H9 (cell line): ENCODE results near the gene CEACAM18. TPM values are rescaled to one million over a fixed set of nuclear protein-coding genes. Genes with fewer than 3 reads are reported as not detected.

Experiments used
- DNase-seq: peaks from one replicate; pipeline ENCODE4 v3.0.0-alpha.2; 2017
- H2AFZ ChIP-seq: one replicate; pipeline ENCODE4 v1.6.1; 2013; ENCODE audit warnings: mild to moderate bottlenecking, low read length, control low read depth, moderate library complexity
- H2AK5ac ChIP-seq: 2 replicates; pipeline ENCODE4 v1.6.1; 2013; ENCODE audit warnings: low read length, control low read depth, mixed read lengths; ENCODE audit not compliant: insufficient read length
- H2BK120ac ChIP-seq: one replicate; pipeline ENCODE4 v1.6.1; 2013; ENCODE audit warnings: low read depth, mild to moderate bottlenecking, low read length, control low read depth, inconsistent platforms; ENCODE audit not compliant: poor library complexity, severe bottlenecking
- H2BK12ac ChIP-seq: 2 replicates; pipeline ENCODE4 v1.6.1; 2013; ENCODE audit warnings: low read length, control low read depth, mixed read lengths, low read depth; ENCODE audit not compliant: insufficient read length
- H2BK15ac ChIP-seq: 2 replicates; pipeline ENCODE4 v1.6.1; 2013; ENCODE audit warnings: low read depth, low read length, control low read depth
- H2BK20ac ChIP-seq: one replicate; pipeline ENCODE4 v1.6.1; 2013; ENCODE audit warnings: low read depth, mild to moderate bottlenecking, low read length, control low read depth, inconsistent platforms; ENCODE audit not compliant: poor library complexity, severe bottlenecking
- H2BK5ac ChIP-seq: 2 replicates; pipeline ENCODE4 v1.6.1; 2013; ENCODE audit warnings: low read length, control low read depth, mixed read lengths; ENCODE audit not compliant: insufficient read length
- H3K14ac ChIP-seq: 2 replicates; pipeline ENCODE4 v1.6.1; 2013; ENCODE audit warnings: low read length, control low read depth; ENCODE audit not compliant: insufficient read depth
- H3K18ac ChIP-seq: 2 replicates; pipeline ENCODE4 v1.6.1; 2013; ENCODE audit warnings: low read depth, mild to moderate bottlenecking, mixed read lengths, low read length, control low read depth; ENCODE audit not compliant: insufficient read length
- H3K23ac ChIP-seq: 2 replicates; pipeline ENCODE4 v1.6.1; 2013; ENCODE audit warnings: low read length, control low read depth, mixed read lengths, low read depth; ENCODE audit not compliant: insufficient read length
- H3K23me2 ChIP-seq: 2 replicates; pipeline ENCODE4 v1.6.1; 2013; ENCODE audit warnings: low read depth, mild to moderate bottlenecking, mixed read lengths, low read length, control low read depth; ENCODE audit not compliant: insufficient read length, poor library complexity, severe bottlenecking
- H3K27ac ChIP-seq: 2 replicates; pipeline ENCODE4 v1.5.1; 2013; ENCODE audit warnings: low read length, control low read depth, mixed read lengths, low read depth; ENCODE audit not compliant: insufficient read length
- H3K27me3 ChIP-seq: 2 replicates; pipeline ENCODE4 v1.6.1; 2013; ENCODE audit warnings: low read length, control low read depth, inconsistent platforms; ENCODE audit not compliant: insufficient read depth
- H3K4ac ChIP-seq: 2 replicates; pipeline ENCODE4 v1.6.1; 2013; ENCODE audit warnings: low read depth, mild to moderate bottlenecking, control low read depth, inconsistent platforms, low read length, moderate library complexity
- H3K4me1 ChIP-seq: 2 replicates; pipeline ENCODE4 v1.6.1; 2013; ENCODE audit warnings: low read length, control low read depth, inconsistent platforms; ENCODE audit not compliant: insufficient read depth
- H3K4me2 ChIP-seq: 2 replicates; pipeline ENCODE4 v1.6.1; 2013; ENCODE audit warnings: low read length, control low read depth, mixed read lengths; ENCODE audit not compliant: insufficient read length, insufficient read depth
- H3K56ac ChIP-seq: 2 replicates; pipeline ENCODE4 v1.6.1; 2013; ENCODE audit warnings: low read depth, mild to moderate bottlenecking, mixed read lengths, low read length, control low read depth; ENCODE audit not compliant: insufficient read length
- H3K79me1 ChIP-seq: 2 replicates; pipeline ENCODE4 v1.6.1; 2013; ENCODE audit warnings: low read depth, mild to moderate bottlenecking, moderate library complexity, low read length, control low read depth, inconsistent platforms; ENCODE audit not compliant: insufficient read depth, poor library complexity, severe bottlenecking
- H3K79me2 ChIP-seq: 2 replicates; pipeline ENCODE4 v1.6.1; 2013; ENCODE audit warnings: low read length, control low read depth, inconsistent platforms; ENCODE audit not compliant: insufficient read depth
- H3K9ac ChIP-seq: 2 replicates; pipeline ENCODE4 v1.6.1; 2013; ENCODE audit warnings: low read length, control low read depth, mixed read lengths; ENCODE audit not compliant: insufficient read length; ENCODE audit errors: extremely low read depth
- H3K9me3 ChIP-seq: one replicate; pipeline ENCODE4 v1.6.1; 2013; ENCODE audit warnings: low read depth, low read length, inconsistent platforms; ENCODE audit not compliant: control insufficient read depth
- H3T11ph ChIP-seq: one replicate; pipeline ENCODE4 v1.6.1; 2013; ENCODE audit warnings: mild to moderate bottlenecking, low read length, control low read depth, inconsistent platforms
- H4K20me1 ChIP-seq: one replicate; pipeline ENCODE4 v1.6.1; 2013; ENCODE audit not compliant: control insufficient read depth, insufficient read length, insufficient read depth
- H4K5ac ChIP-seq: 2 replicates; pipeline ENCODE4 v1.6.1; 2013; ENCODE audit warnings: low read depth, mild to moderate bottlenecking, mixed read lengths, low read length, control low read depth; ENCODE audit not compliant: insufficient read length
- H4K8ac ChIP-seq: replicated peaks from 2 replicates; pipeline ENCODE4 v1.6.1; 2013; ENCODE audit warnings: low read length, control low read depth, mixed read lengths, low read depth; ENCODE audit not compliant: insufficient read length
- H4K91ac ChIP-seq: 2 replicates; pipeline ENCODE4 v1.6.1; 2013; ENCODE audit warnings: low read depth, mild to moderate bottlenecking, moderate library complexity, mixed read lengths, low read length, control low read depth; ENCODE audit not compliant: insufficient read length
- H3K27ac Mint-ChIP-seq, 3 experiments: 2 replicates in 2 of 3; 3 replicates in 1 of 3; pipeline ENCODE4 v1.8.0; 2020 to 2021; ENCODE audit warnings: mixed read lengths in 3 of 3, mild to moderate bottlenecking in 1 of 3, moderate library complexity in 1 of 3
- H3K27me3 Mint-ChIP-seq: 2 replicates; pipeline ENCODE4 v1.8.0; 2021; ENCODE audit warnings: low read depth, mild to moderate bottlenecking, moderate library complexity, mixed read lengths
- H3K36me3 Mint-ChIP-seq, 3 experiments: 2 replicates in 2 of 3; 3 replicates in 1 of 3; pipeline ENCODE4 v1.8.0; 2020 to 2021; ENCODE audit warnings: low read depth in 3 of 3, mixed read lengths in 3 of 3; ENCODE audit not compliant: insufficient read depth in 1 of 3
- H3K4me1 Mint-ChIP-seq, 2 experiments: 2 replicates each; pipeline ENCODE4 v1.8.0; 2020; ENCODE audit warnings: mixed read lengths in 2 of 2
- H3K4me3 Mint-ChIP-seq, 2 experiments: 2 replicates in 1 of 2; 3 replicates in 1 of 2; pipeline ENCODE4 v1.8.0; 2020 to 2021; ENCODE audit warnings: mild to moderate bottlenecking in 2 of 2, mixed read lengths in 2 of 2, moderate library complexity in 1 of 2
- H3K9me3 Mint-ChIP-seq, 2 experiments: 2 replicates in 1 of 2; 3 replicates in 1 of 2; pipeline ENCODE4 v1.8.0; 2020; ENCODE audit warnings: mild to moderate bottlenecking in 2 of 2, mixed read lengths in 2 of 2, moderate library complexity in 1 of 2
- WGBS: extraction: QIAGEN DNeasy Blood & Tissue Kit; methylation state at CpG from one replicate; pipeline ENCODE4 v1.1.7; 2013; ENCODE audit warnings: missing lambda C conversion rate, low lambda C conversion rate, mixed read lengths; ENCODE audit not compliant: insufficient read length; ENCODE audit errors: extremely low coverage; 5-methylcytosine and 5-hydroxymethylcytosine counted together
- total RNA-seq: library from RNA; stranded (reverse); gene quantifications from 2 replicates; pipeline ENCODE4 v1.2.1, GENCODE V29; 2021
- TF ChIP-seq, protein P1 (sequence below): fragments of 200-600 bp; sonication (generic); conservative IDR thresholded peaks from 3 replicates; pipeline ENCODE4 v1.8.0; 2021; ENCODE audit warnings: antibody characterized with exemption, mild to moderate bottlenecking

Gene CEACAM18
- total RNA-seq, 1 experiment from 2014 or later: not detected

DNA sequence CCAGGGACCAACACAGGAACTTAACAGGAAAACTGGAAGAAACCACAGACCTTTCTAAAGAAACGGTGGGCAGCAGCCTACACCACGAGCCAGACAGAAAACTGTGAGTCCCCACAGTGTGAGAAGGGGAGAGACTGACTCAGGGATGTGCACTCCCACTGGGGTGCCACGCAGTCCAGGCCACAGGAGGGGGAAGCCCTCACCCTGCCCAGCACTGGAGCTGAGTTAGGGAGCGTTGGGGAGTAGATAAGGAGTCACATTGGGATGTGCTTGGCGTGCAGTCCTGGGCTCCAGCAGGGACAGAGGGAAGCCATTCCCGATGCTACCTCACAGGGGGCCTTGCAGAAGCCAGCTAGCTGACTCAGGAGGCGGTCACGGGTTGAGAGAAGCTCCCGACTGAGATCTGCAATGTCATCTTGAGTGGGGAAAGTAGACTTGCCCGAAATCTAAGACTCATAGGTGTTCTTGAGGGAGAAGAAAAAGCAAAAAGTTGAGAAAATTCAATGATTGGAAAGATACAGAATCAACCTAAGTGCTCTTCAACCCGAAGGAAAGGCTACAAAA is 37.4 kb upstream of the CEACAM18 start:
- no peak for DNase-seq
- Mint-ChIP-seq H3K9me3 (peaks cover 0 to 30% of the 10 kb centered on the region in 2 experiments; a peak in 2 of 5 replicates), H3K36me3 (no peaks in the 10 kb centered on the region), H3K27ac (no peak overlapping the region; a peak in 1 of 7 replicates), H3K4me3 (no peak overlapping the region), H3K4me1 (peaks cover 2 to 10% of the 10 kb centered on the region in 2 experiments; a peak in 2 of 4 replicates), H3K27me3 (peaks cover 55% of the 10 kb centered on the region)
- Histone ChIP-seq H3K27me3 (no peaks in the 10 kb centered on the region), H3K18ac (no peak overlapping the region), H3K23me2 (no peaks in the 10 kb centered on the region), H4K91ac (no peak overlapping the region), H2BK20ac (no peak overlapping the region), H2BK12ac (no peak overlapping the region), H3K4ac (no peak overlapping the region), H4K5ac (no peak overlapping the region), H4K8ac (no peak overlapping the region), H3K23ac (no peak overlapping the region), H4K20me1 (no peaks in the 10 kb centered on the region), H2AFZ (no peak overlapping the region), H2BK5ac (no peak overlapping the region), H3K9me3 (no peaks in the 10 kb centered on the region), H2AK5ac (no peak overlapping the region), H3K4me1 (no peaks in the 10 kb centered on the region), H3K79me1 (no peaks in the 10 kb centered on the region), H3K27ac (no peak overlapping the region), H2BK120ac (no peak overlapping the region), H2BK15ac (no peak overlapping the region), H3K9ac (no peak overlapping the region), H3K56ac (no peak overlapping the region), H3K14ac (no peak overlapping the region), H3K4me2 (no peak overlapping the region), H3K79me2 (no peaks in the 10 kb centered on the region), H3T11ph (no peak overlapping the region)
- WGBS: no CpG with 5 or more reads among the region's 11 CpGs
- TF ChIP-seq, protein P1, sequence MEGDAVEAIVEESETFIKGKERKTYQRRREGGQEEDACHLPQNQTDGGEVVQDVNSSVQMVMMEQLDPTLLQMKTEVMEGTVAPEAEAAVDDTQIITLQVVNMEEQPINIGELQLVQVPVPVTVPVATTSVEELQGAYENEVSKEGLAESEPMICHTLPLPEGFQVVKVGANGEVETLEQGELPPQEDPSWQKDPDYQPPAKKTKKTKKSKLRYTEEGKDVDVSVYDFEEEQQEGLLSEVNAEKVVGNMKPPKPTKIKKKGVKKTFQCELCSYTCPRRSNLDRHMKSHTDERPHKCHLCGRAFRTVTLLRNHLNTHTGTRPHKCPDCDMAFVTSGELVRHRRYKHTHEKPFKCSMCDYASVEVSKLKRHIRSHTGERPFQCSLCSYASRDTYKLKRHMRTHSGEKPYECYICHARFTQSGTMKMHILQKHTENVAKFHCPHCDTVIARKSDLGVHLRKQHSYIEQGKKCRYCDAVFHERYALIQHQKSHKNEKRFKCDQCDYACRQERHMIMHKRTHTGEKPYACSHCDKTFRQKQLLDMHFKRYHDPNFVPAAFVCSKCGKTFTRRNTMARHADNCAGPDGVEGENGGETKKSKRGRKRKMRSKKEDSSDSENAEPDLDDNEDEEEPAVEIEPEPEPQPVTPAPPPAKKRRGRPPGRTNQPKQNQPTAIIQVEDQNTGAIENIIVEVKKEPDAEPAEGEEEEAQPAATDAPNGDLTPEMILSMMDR: no peak
